H1 (cell line): ENCODE data around the gene NLGN4X. TPM values are rescaled to one million over a fixed set of nuclear protein-coding genes. Genes with fewer than 3 reads are reported as not detected.

Experiments used
- ASH2L ChIP-seq: fragments of 200-600, 300-600 bp; sonication (generic); IDR thresholded peaks from one replicate; pipeline ENCODE4 v1.7.1; 2017; ENCODE audit warnings: low read length
- ATF3 ChIP-seq: IDR thresholded peaks from 2 replicates; pipeline ENCODE4 v1.6.1; 2011; ENCODE audit warnings: low read depth, mild to moderate bottlenecking, low read length; ENCODE audit not compliant: insufficient read depth
- BCL11A ChIP-seq, 2 experiments: IDR thresholded peaks; one replicate each; pipeline ENCODE4 v1.6.1; 2011; ENCODE audit warnings: low read depth in 2 of 2, low read length in 2 of 2, mild to moderate bottlenecking in 2 of 2
- BRCA1 ChIP-seq: IDR thresholded peaks from 2 replicates; pipeline ENCODE4 v1.6.1; 2012; ENCODE audit warnings: low read depth, low read length, improper control_type of control experiment
- CBX5 ChIP-seq: fragments of 300-800, 300-1000 bp; sonication (generic); IDR thresholded peaks from 2 replicates; pipeline ENCODE4 v1.7.1; 2016; ENCODE audit warnings: antibody characterized with exemption, low read length, low read depth
- CHD1 ChIP-seq: IDR thresholded peaks from 2 replicates; pipeline ENCODE4 v1.6.1; 2012; ENCODE audit warnings: low read depth, low read length, improper control_type of control experiment
- GABPA ChIP-seq: IDR thresholded peaks from 2 replicates; pipeline ENCODE4 v1.6.1; 2011; ENCODE audit warnings: mild to moderate bottlenecking, low read length, moderate library complexity, borderline replicate concordance; ENCODE audit not compliant: insufficient read depth
- KDM5A ChIP-seq: fragments of 200-600 bp; IDR thresholded peaks from 2 replicates; pipeline ENCODE4 v1.7.1; 2012; ENCODE audit warnings: mild to moderate bottlenecking, low read length, inconsistent platforms, mixed read lengths
- RBBP5 ChIP-seq: IDR thresholded peaks from 2 replicates; pipeline ENCODE4 v1.7.1; 2012; ENCODE audit warnings: low read depth, mild to moderate bottlenecking, inconsistent platforms, low read length, moderate library complexity, borderline replicate concordance
- RFX5 ChIP-seq: IDR thresholded peaks from 2 replicates; pipeline ENCODE4 v1.6.1; 2011; ENCODE audit warnings: low read depth, low read length, improper control_type of control experiment, borderline replicate concordance
- RNF2 ChIP-seq: fragments of 200-900, 300-1000 bp; sonication (generic); IDR thresholded peaks from 2 replicates; pipeline ENCODE4 v1.7.1; 2016; ENCODE audit warnings: borderline replicate concordance, low read depth, mild to moderate bottlenecking, antibody characterized with exemption, low read length; ENCODE audit not compliant: poor library complexity, severe bottlenecking; ENCODE audit errors: missing control alignments
- SIN3A ChIP-seq, 2 experiments: IDR thresholded peaks in 1 of 2; conservative IDR thresholded peaks in 1 of 2; 2 replicates each; pipeline ENCODE4 v1.6.1; 2011 to 2012; ENCODE audit warnings: low read length in 2 of 2, improper control_type of control experiment in 1 of 2, low read depth in 1 of 2, mild to moderate bottlenecking in 1 of 2
- SIRT6 ChIP-seq: IDR thresholded peaks from one replicate; pipeline ENCODE4 v1.7.1; 2012; ENCODE audit warnings: low read length, inconsistent platforms
- SP2 ChIP-seq: IDR thresholded peaks from 2 replicates; pipeline ENCODE4 v1.6.1; 2012; ENCODE audit warnings: mild to moderate bottlenecking, low read length, inconsistent platforms
- SRF ChIP-seq: IDR thresholded peaks from 2 replicates; pipeline ENCODE4 v1.6.1; 2011; ENCODE audit warnings: mild to moderate bottlenecking, low read depth, low read length, moderate library complexity
- SUZ12 ChIP-seq: fragments of 200-600 bp; sonication (generic); IDR thresholded peaks from 2 replicates; pipeline ENCODE4 v1.6.1; 2012; ENCODE audit warnings: mild to moderate bottlenecking, inconsistent platforms, low read length, moderate library complexity, mixed read lengths
- polyA plus RNA-seq, 7 experiments: library from polyadenylated mRNA; depleted of rRNA in 3 of 7; stranded (reverse) in 5 of 7; unstranded in 2 of 7; fragments of >200 nt in 5 of 7; fragments of 200-250 nt in 2 of 7; gene quantifications; 1 replicate in 5 of 7; 2 replicates in 1 of 7; 4 replicates in 1 of 7; pipeline versions ENCODE4 v1.2.1 to v1.2.3, GENCODE V29; 2011 to 2013; ENCODE audit warnings: missing spikeins in 2 of 7, mixed read lengths in 2 of 7
- total RNA-seq: library from RNA; stranded (reverse); fragmentation: NEBNext Ultra II Directional; extraction: Animal tissue kit (Norgen Biotek cat#: 25700); gene quantifications from 2 replicates; pipeline ENCODE4 v1.2.1, GENCODE V29; 2021

NLGN4X gene
- total and polyA plus RNA-seq, 2 of the 8 experiments (the other 6 are each of a cell fraction or from before 2014, with no cell fraction given), result 104 to 124 TPM

- 0 out of 2 replicates have a peak, but pooled peaks have one; percentile 39 for TF ChIP-seq RBBP5
- no peak for TF ChIP-seq ATF3
- no peak for TF ChIP-seq RNF2
- no peak for TF ChIP-seq CBX5
- TF ChIP-seq CHD1, result no peak
- no peak for TF ChIP-seq GABPA
- TF ChIP-seq ASH2L, result peak; percentile 45
- TF ChIP-seq SP2, result no peak
- no peak for TF ChIP-seq RFX5
- TF ChIP-seq SRF, result no peak
- peak in 1 of 2 experiments; percentile 38; a peak in 1 of 4 replicates for TF ChIP-seq SIN3A (conservative IDR thresholded peaks at IDR 0.05 in 1 of 2, IDR thresholded peaks at IDR 0.05 in 1 of 2; ENCODE audit: low read depth in 1 of 2, low read length in 2 of 2)
- no peak for TF ChIP-seq BRCA1
- no peak for TF ChIP-seq BCL11A (IDR thresholded peaks at IDR 0.05; ENCODE audit: low read depth in 2 of 2, low read length in 2 of 2)
- TF ChIP-seq SIRT6, result no peak
- no peak for TF ChIP-seq SUZ12
- no peak for TF ChIP-seq KDM5A
Observed at GRCh38 chrX:6225911-6226595, 2.6 kb downstream of the NLGN4X start (continued).
